GM21447 (cell line): ENCODE data around the gene FERMT3.

ENCODE experiments used
- ATAC-seq: cut with Tn5 transposase; IDR thresholded peaks from one replicate; pipeline ENCODE4 v1.9.1; 2021; ENCODE audit not compliant: unreplicated experiment

FERMT3 gene

DNA sequence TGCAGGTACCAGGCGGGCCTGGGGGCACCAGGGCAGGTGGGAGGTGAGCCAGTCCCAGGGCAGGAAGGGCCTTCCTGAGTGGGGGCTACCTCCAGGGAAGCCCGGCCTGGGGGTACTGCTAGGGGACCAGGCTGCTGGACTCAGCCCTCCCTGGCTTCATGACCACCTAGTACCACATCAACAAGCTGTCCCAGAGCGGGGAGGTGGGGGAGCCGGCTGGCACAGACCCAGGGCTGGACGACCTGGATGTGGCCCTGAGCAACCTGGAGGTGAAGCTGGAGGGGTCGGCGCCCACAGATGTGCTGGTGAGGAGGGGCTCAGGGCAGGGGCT lies 12.8 kb downstream of the FERMT3 start:
- no peak for ATAC-seq

DNA sequence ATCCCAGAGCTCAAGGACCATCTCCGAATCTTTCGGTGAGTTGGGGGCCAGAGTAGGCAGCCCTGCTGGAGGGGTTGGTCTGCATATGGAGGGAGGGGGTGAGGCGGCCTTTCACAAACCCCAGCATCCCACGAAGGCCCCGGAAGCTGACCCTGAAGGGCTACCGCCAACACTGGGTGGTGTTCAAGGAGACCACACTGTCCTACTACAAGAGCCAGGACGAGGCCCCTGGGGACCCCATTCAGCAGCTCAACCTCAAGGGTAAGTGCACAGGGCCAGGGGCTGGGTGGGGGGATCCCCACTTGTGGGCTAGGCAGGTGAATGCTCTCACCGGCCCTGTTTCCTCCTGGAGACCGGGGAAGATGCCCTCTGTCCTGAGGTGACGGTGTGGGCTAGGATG lies 13.2 kb downstream of the FERMT3 start:
- ATAC-seq, result no peak

DNA sequence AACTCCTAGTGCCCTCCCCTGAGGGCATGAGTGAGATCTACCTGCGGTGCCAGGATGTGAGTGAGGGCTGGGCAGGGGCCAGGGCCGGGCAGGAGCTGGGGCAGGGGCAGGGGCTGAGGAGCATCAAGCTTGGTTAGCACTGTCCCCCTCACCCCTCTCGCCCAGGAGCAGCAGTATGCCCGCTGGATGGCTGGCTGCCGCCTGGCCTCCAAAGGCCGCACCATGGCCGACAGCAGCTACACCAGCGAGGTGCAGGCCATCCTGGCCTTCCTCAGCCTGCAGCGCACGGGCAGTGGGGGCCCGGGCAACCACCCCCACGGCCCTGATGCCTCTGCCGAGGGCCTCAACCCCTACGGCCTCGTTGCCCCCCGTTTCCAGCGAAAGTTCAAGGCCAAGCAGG lies 13.8 kb downstream of the FERMT3 start:
- ATAC-seq, result no peak

DNA sequence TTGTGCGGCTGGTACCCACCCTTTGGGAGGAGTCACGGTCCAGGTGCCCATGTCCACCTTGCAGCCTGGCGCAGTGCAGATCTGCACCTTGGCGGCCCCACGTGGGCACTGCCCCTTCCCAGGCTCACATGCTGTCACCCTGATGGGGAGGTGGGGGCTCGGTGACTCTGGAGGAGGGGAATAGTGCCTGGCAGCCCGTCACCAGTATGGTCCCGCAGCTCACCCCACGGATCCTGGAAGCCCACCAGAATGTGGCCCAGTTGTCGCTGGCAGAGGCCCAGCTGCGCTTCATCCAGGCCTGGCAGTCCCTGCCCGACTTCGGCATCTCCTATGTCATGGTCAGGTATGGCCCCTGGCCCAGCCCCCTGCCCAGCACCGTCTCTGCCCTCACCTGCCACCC lies 14.3 kb downstream of the FERMT3 start:
- no peak for ATAC-seq

DNA sequence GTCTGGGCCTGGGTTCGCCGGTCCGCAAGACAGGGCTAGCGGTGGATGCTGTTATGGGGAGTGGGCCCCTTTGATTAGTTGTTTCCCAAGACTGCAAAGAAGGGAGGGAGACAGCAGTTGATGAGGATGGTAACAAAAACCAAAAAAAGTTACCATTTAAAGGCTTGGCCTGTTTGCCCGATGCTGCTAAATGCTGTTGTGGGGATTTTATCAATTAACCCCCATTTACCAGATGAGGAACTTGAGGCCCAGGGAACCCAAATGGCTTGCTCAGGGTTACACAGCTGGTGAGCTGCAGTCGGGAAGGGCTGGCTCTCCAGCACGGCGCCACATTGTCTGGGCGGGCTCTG lies 16.1 kb downstream of the FERMT3 start:
- ATAC-seq, result no peak

DNA sequence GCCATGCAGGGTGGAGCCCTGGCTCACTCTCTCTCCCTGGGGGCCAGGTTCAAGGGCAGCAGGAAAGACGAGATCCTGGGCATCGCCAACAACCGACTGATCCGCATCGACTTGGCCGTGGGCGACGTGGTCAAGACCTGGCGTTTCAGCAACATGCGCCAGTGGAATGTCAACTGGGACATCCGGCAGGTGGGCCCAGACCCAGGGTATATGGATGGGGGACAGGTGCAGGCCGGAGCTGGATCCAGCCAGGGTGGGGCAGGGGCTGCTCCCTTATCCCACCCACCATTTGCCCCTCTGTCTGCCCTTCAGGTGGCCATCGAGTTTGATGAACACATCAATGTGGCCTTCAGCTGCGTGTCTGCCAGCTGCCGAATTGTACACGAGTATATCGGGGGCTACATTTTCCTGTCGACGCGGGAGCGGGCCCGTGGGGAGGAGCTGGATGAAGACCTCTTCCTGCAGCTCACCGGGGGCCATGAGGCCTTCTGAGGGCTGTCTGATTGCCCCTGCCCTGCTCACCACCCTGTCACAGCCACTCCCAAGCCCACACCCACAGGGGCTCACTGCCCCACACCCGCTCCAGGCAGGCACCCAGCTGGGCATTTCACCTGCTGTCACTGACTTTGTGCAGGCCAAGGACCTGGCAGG lies 16.6 kb downstream of the FERMT3 start:
- ATAC-seq, result no peak

GRCh38 chr11:64224151-64224890 lies 17.8 kb downstream of the FERMT3 start:
- no peak for ATAC-seq

GRCh38 chr11:64224891-64225607 lies 18.5 kb downstream of the FERMT3 start:
- ATAC-seq, result no peak

DNA sequence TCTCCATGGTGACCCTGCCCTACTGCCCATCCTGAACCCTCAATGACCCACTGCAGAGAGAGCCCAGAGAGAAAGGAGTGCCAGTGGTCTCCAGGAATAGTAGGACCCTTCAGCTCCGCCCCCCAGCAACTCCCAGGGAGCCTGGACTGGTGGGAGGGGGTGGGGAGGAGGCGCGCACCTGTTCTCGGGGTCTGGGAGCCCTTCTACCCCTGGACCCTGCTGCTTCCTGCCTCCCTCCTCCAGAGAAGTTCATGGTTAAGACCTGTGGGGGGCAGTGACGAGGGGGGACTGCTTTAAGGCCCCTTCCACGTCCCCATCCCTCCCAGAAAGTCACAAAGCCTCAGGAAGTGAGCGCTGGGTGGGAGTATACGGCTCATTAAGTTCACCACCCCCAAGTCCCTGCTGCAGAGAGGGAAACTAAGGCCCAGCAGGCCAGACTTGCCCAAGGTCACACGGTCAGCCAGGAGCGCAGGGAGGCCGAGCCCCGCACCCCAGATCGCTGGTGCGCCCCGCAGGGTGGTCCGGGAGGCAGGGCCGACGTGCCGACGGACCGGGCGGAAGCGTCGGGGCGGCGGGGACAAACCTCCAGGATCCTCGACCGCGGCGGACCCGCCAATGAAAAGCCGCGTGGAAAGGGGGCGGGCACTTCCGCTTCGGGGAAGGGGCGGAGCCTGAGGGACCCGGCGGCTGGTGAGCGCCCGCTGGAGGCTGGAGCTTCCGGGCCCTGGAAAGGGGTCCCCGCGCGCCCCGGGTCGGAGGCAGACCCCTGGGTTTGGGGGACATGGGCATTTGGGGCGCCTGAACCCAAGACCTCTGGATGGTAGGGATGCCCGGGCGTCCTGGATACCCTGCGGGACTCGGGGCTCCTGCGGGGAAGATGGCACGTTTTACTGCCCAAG lies 19.3 kb downstream of the FERMT3 start, which contains the start of the genes NUDT22 and TRPT1:
NUDT22 (plus strand) TSS at position 667 of the 899 bp plus-strand sequence. CDS start 379 bp downstream, outside the sequence.
TRPT1 (minus strand) TSS at position 579 of the 899 bp plus-strand sequence; CDS start at position 253, 326 bp downstream.
- ATAC-seq, result peak; percentile 29

DNA sequence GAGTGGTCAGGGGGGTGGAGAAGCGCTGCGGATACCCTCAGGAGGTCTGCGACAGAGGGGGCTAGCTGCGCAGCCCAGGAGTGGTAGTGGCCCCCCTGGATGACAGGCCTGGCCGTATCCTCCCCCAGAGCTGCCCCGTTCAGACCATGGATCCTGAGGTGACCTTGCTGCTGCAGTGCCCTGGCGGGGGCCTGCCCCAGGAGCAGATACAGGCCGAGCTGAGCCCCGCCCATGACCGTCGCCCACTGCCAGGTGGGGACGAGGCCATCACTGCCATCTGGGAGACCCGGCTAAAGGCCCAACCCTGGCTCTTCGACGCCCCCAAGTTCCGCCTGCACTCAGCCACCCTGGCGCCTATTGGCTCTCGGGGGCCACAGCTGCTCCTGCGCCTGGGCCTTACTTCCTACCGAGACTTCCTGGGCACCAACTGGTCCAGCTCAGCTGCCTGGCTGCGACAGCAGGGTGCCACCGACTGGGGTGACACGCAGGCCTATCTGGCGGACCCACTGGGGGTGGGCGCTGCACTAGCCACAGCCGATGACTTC lies 20.1 kb downstream of the FERMT3 start:
- peak; percentile 39 for ATAC-seq

- no peak for ATAC-seq
Observed at GRCh38 chr11:64227405-64227956, 21.0 kb downstream of the FERMT3 start.

DNA sequence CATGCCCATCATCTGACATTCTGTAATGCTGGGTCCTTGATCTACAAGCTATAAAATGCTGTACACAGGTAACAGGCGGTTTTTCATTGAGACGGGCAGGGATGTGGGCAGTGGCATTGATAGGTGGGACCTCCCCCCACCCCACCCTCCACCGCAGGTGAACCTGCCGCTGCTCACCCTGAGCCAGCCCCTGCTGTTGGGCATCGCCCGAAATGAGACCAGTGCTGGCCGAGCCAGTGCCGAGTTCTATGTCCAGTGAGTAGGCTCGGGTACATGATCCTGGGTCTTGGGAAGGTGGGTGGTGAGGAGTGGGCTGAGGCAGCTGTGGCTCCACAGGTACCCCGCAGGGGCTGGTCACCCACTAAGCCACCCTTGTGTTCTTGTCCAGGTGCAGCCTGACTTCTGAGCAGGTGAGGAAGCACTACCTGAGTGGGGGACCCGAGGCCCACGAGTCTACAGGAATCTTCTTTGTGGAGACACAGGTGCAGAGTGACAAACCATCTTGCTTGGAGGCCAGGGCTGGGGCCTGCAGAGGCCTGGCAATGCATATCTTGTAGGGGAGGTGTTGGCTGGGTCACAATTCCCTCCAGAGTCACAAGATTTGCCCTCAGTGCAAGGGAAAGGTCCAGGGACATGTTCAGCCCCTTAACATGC lies 22.7 kb downstream of the FERMT3 start:
- ATAC-seq, result no peak

DNA sequence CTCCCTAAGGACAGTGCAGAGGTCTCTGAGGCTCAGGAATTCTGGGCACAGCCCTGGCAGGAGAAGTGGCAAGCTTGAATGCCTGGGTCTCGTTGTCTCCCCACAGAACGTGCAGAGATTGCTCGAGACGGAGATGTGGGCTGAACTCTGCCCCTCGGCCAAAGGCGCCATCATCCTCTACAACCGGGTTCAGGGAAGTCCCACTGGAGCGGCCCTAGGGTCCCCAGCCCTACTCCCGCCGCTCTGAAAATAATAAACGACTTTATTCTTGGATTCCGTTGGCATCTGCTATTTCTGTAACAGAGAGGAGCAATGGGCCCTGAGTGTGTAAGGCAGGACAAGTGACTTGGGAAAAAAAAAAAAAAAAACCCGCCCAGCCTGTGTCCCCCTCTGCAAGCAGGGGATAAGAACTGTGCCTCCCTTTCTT lies 23.2 kb downstream of the FERMT3 start:
- no peak for ATAC-seq

DNA sequence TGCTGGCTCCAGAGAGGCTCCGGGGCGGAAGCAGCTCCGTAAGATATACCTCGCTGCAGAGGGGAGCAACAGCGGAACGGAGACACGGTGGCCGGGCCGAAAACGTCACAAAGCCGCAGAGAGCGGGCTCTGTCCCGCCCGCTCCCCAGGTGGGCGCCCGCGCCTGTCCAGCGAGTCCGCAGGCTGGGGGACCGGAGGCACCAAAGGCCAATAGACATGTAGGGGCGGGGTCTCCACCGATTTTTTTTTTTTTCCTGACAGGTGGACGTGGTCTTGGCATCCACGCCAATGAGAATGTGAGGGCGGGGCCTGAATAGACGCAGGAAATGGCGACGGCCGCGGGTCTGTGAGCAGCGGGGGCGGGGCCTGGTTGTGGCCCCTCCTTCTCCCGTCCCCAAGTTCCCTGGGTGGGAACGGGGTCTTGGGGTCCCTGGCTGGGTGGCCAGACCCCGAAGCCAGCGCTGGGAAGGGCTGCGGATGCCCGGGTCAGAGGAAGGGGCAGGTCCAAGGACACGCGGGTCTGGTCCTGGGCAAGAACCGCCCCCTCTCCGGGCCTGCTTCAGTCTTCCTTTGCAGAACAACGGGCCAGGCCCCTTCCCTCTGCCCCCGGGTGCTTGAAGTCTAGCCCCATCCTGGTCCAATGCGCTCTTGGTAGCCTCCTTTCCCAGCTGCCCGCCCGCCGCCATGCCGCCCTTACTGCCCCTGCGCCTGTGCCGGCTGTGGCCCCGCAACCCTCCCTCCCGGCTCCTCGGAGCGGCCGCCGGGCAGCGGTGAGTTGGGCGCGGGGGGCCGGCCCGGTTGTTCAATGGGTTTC lies 23.9 kb downstream of the FERMT3 start, which contains the start of gene DNAJC4:
DNAJC4 (plus strand) TSS at position 378 of the 814 bp plus-strand sequence; CDS start at position 685, 307 bp downstream.
- ATAC-seq, result peak; percentile 46

DNA sequence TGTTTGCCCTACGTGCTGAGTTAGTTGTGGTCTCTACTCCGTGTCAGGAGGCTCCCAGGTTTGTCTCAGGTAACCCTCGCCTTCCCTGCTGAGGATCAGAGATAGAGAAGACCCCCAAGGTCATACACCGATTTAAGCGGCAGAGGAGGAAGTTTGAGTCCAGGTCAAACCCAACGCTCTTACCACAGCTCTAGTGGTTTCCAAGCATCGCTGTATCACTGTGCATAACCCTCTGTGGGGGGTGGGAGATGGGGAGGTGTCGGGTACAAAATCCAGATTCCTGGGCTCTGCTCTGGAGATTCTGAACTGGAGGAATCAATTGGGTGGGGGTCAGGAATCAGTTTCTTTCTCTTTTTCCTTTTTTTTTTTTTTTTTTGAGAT lies 24.5 kb downstream of the FERMT3 start:
- ATAC-seq, result no peak

DNA sequence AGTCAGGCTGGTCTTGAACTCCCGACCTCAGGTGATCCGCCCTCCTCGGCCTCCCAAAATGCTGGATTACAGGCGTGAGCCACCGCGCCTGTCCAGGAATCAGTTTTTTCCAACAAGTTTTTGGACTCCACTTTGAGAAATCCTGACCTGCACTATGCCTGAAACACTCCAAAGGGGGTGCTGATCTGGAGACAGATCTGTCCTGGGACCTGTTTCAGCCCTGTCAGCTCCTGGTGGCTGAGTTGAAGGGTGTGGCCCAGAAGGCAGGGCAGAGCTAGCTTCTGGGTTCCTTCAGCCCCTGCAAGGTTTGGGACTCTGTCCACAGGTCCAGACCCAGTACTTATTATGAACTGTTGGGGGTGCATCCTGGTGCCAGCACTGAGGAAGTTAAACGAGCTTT lies 25.0 kb downstream of the FERMT3 start:
- no peak for ATAC-seq

GRCh38 chr11:64232182-64232966 lies 25.9 kb downstream of the FERMT3 start:
- no peak for ATAC-seq

GRCh38 chr11:64232967-64233315 lies 26.4 kb downstream of the FERMT3 start:
- no peak for ATAC-seq
